RKO (cell line): ENCODE data around the gene KRTAP19-7.

ENCODE experiments used
- DNase-seq: peaks from one replicate; pipeline ENCODE4 v3.0.0-alpha.2; 2016; ENCODE audit warnings: low spot score

The KRTAP19-7 gene

GRCh38 chr21:30561264-30561895, at the start of gene KRTAP19-7:
TSS of gene KRTAP19-7 (minus strand) at chr21:30561314. CDS start at chr21:30561289, 25 bp downstream.
- no peak for DNase-seq

GRCh38 chr21:30605968-30606367, 44.9 kb upstream of the KRTAP19-7 start:
- peak; percentile 1 for DNase-seq

GRCh38 chr21:30600787-30601186, 39.7 kb upstream of the KRTAP19-7 start, which contains the start of gene KRTAP22-1:
TSS of gene KRTAP22-1 (plus strand) at chr21:30601087.
- no peak for DNase-seq

GRCh38 chr21:30598802-30599201, 37.7 kb upstream of the KRTAP19-7 start, which contains the start of gene KRTAP6-2:
TSS of gene KRTAP6-2 (minus strand) at chr21:30598902. CDS start at chr21:30598874, 28 bp downstream.
- DNase-seq = no peak

- DNase-seq = no peak
These were observed 31.0 kb upstream of the KRTAP19-7 start, which contains the start of gene KRTAP6-3 for GRCh38 chr21:30592140-30592539. TSS of gene KRTAP6-3 (plus strand) at chr21:30592440. CDS start at chr21:30592446, 6 bp downstream.

GRCh38 chr21:30590297-30590696, 29.2 kb upstream of the KRTAP19-7 start, which contains the start of gene KRTAP22-2:
TSS of gene KRTAP22-2 (minus strand) at chr21:30590397.
- no peak for DNase-seq

- no peak for DNase-seq
These were observed 21.8 kb upstream of the KRTAP19-7 start for GRCh38 chr21:30582870-30583269.

GRCh38 chr21:30580132-30580531, 19.0 kb upstream of the KRTAP19-7 start:
- no peak for DNase-seq

- DNase-seq = no peak
These were observed 18.2 kb upstream of the KRTAP19-7 start for GRCh38 chr21:30579346-30579745.

- peak; percentile 8 for DNase-seq
These were observed 16.7 kb upstream of the KRTAP19-7 start for GRCh38 chr21:30577766-30578165.

GRCh38 chr21:30567617-30568016, 6.5 kb upstream of the KRTAP19-7 start:
- DNase-seq = no peak

- no peak for DNase-seq
These were observed 2.5 kb upstream of the KRTAP19-7 start for GRCh38 chr21:30563630-30564029.

GRCh38 chr21:30563072-30563471, 2.0 kb upstream of the KRTAP19-7 start:
- no peak for DNase-seq

- no peak for DNase-seq
These were observed 843 bp upstream of the KRTAP19-7 start for GRCh38 chr21:30561957-30562356.

GRCh38 chr21:30555095-30555494, 6.0 kb downstream of the KRTAP19-7 start:
- no peak for DNase-seq

- no peak for DNase-seq
These were observed 8.3 kb downstream of the KRTAP19-7 start for GRCh38 chr21:30552782-30553181.

- no peak for DNase-seq
These were observed 19.4 kb downstream of the KRTAP19-7 start, which contains the start of gene KRTAP19-6 for GRCh38 chr21:30541764-30542163. TSS of gene KRTAP19-6 (minus strand) at chr21:30541864. CDS start at chr21:30541833, 31 bp downstream.

- peak; percentile 4 for DNase-seq
These were observed 42.2 kb downstream of the KRTAP19-7 start for GRCh38 chr21:30518876-30519275.

- no peak for DNase-seq
These were observed 45.4 kb downstream of the KRTAP19-7 start for GRCh38 chr21:30515681-30516080.
